ENCODE data around the gene RFT1. TPM values are rescaled to one million over a fixed set of nuclear protein-coding genes. Genes with fewer than 3 reads are reported as not detected.
"Not testable (repeated sequence)": the region's sequence is repeated elsewhere in the genome, so short reads cannot be mapped to it uniquely, and the experiment has no call there.

Gene RFT1
- total RNA-seq, 3 donors from 2014 or later, result 14.7 to 18.7 (median 15.2) TPM

DNA sequence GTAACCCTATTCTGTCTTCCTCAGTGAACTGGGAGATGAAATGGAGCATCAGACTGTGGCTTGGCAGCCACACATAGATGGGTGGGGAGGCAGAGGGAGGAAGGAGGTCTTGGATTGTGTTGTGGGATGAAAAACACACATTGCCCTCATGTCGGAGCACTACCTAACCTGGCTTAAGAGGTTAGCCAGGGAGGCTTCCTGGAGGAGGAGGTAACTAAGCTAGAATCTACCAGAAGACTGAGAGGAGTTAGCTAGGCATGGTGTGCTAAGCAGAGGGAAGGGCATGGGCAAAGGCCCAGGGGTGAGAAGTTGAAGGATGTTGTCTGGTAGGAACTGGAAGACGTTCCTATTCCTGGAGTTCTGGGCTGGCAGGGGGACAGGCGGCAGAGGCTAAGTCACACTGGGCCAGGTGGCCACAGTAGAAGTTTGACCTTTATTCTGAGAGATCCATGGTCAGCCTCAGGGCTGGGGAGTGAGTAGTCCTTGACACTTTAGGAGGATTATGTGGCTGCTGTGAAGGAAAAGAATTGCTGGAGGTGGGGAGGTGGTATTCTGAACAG, 23.1 kb upstream of the RFT1 start:
- intact Hi-C loops (cut with DNase I, micrococcal nuclease), result no loop called here
- H3K36me3 ChIP-seq (ENCODE audit: low read depth), result no peaks in the 10 kb centered on the region
- TF ChIP-seq CTCF (IDR thresholded peaks at IDR 0.05), result no peak
- peak in 1 of 3 donors; percentile 13 for DNase-seq
- H3K4me1 ChIP-seq (ENCODE audit: low read depth), result peaks cover 75% of the 10 kb centered on the region
- H3K9me3 ChIP-seq, result no peaks in the 10 kb centered on the region
- no peak overlapping the region for H3K4me3 ChIP-seq
- no peak for ATAC-seq

DNA sequence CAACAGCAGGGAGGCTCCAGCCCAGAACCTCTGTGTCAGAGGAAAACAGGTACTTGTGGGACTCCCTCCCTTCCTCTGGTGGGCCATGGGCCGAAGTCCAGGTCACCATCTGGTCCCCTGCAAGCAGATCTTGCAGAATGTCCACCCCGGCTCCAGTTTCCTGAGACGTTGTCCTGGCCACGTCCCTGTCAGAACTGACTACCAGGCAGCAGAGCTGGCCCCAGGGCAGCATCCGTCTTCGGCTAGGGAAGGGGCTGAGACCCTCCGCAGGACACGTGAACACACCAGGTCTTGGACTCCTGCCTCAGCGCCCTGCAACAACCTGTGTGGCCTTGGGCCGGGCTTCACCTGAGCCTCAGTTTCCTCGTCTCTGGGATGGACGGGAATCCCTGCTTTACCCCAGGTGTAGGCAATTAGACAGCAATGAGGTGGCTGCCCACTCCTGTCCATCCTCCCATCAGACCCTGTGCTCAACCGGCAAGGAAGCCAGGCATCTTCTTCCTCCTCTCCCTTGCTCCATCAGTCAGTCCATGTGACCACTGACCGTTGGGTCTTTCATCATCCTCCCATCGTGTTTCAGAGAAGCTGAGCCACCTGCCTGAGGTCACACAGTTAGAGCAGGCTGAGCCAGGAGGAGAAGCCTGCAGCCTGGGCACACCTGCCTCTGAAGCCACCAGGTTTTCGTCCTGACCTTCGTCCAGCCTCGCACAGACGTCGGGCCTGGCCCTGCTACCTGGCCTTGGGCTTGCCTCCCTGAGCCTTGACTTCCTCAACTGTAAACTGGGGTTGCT, 21.8 kb upstream of the RFT1 start:
- no peak for TF ChIP-seq CTCF (IDR thresholded peaks at IDR 0.05)
- Histone ChIP-seq H3K4me3 (no peak overlapping the region), H3K4me1 (ENCODE audit: low read depth) (peaks cover 76% of the 10 kb centered on the region), H3K36me3 (ENCODE audit: low read depth) (no peaks in the 10 kb centered on the region), H3K9me3 (no peaks in the 10 kb centered on the region)
- peak; percentile 2 for ATAC-seq
- intact Hi-C loops (cut with DNase I, micrococcal nuclease), result no loop called here
- peak in 2 of 3 donors; percentile 51 to 55 for DNase-seq

DNA sequence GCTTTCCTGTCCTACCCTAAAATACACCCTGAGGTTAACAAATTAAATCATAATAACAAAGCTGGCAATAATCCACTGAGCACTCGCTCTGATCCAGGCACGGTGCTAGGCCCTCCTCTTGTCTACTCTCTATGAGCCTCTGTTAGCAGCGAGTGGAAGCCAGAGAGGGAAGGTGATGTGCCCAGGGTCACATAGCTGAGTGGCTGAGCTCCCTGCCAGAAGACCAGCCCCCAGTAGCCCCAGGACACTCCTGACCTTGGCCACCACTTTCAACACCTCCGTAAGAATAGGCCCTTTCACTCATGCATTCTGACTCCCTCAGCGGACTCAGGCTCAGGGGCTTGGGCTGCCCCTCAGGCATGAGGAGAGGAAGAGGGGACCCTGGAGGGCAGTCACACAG, 21.2 kb upstream of the RFT1 start:
- Histone ChIP-seq H3K4me3 (no peak overlapping the region), H3K9me3 (no peaks in the 10 kb centered on the region), H3K36me3 (ENCODE audit: low read depth) (no peaks in the 10 kb centered on the region), H3K4me1 (ENCODE audit: low read depth) (peaks cover 76% of the 10 kb centered on the region)
- ATAC-seq, result no peak
- DNase-seq, result no peak
- intact Hi-C loops (cut with DNase I, micrococcal nuclease), result no loop called here
- TF ChIP-seq CTCF (IDR thresholded peaks at IDR 0.05), result no peak

GRCh38 chr3:53151086-53151438, 20.8 kb upstream of the RFT1 start:
- intact Hi-C loops (cut with DNase I, micrococcal nuclease); H3K4me3 ChIP-seq; H3K9me3 ChIP-seq; ATAC-seq; H3K36me3 ChIP-seq (ENCODE audit: low read depth): not testable (repeated sequence)
- H3K4me1 ChIP-seq (ENCODE audit: low read depth), result peaks cover 76% of the 10 kb centered on the region
- DNase-seq, result peak in 2 of 3 donors; percentile 24 to 31

DNA sequence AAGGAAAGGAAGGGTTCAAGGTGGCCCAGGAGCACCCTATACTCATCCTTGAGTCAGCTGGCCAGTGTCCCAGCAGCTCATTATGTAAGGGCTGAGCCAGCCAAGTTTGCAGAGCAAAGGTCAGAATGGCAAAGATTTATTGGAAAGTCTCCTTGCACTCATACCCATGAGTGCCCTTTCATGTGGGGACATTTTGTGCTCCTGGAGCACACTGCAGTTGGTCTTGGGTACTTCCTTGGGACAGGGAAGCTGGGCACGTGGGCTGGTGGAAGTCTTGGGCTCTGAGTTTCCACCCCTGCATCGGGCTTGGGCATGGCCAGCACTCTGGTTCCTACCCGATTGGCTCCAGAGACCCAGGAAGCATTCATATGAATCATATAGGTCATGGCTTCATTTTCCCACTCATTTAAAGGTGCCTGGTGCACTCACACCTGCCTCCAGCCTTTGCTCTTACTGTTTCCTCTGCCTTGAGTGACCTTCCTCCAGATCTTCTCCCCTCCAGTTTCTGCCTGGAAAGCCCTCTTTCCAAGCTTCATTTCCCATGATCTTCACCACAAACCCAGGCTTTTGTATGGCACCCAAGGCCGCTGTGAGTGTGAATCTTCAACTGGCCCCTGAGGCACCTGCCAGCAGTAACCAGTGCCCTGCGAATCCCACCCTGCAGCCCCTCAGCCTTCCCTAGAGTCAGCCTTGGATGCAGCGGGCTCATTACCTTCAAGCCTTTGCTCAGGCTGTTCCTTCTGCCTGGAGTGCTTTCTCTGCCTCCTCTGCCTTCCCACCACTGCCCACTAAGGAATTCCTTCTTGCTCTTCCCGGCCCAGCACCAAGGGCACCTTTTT, 20.2 kb upstream of the RFT1 start:
- no peaks in the 10 kb centered on the region for H3K9me3 ChIP-seq
- ATAC-seq (peak; percentile 73), DNase-seq (peak; percentile 77 to 89 (median 79))
- intact Hi-C loops (cut with DNase I, micrococcal nuclease), result no loop called here
- no peaks in the 10 kb centered on the region for H3K36me3 ChIP-seq (ENCODE audit: low read depth)
- H3K4me1 ChIP-seq (ENCODE audit: low read depth), result peaks cover 76% of the 10 kb centered on the region
- TF ChIP-seq CTCF (IDR thresholded peaks at IDR 0.05), result no peak
- no peak overlapping the region for H3K4me3 ChIP-seq

DNA sequence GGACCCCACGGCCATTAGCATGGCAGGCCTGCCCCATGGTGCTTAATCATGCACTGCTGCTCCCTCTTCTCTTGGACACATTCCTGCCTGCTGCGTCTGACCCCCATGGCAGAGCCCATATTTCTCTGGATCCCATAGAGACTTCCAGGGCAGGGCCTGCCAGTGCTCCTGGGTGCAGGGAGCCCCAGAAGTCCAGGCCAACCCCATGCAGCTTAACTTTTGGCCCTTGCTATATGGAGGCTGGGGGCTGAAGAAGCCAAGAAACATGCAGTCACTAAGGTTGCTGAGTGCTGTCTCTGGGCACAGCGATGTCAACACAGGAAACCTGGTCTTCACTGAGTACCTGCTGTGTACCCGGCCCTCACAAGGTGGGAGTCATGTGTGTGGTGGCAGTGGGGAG, 19.5 kb upstream of the RFT1 start:
- H3K36me3 ChIP-seq (ENCODE audit: low read depth), result no peaks in the 10 kb centered on the region

More for the DNA sequence above, 19.5 kb upstream of the RFT1 start:
- ATAC-seq (no peak), DNase-seq (peak in 2 of 3 donors; percentile 26 to 35)
- H3K4me3 ChIP-seq, result no peak overlapping the region
- intact Hi-C loops (cut with DNase I, micrococcal nuclease), result no loop called here
- TF ChIP-seq CTCF (IDR thresholded peaks at IDR 0.05), result no peak
- peaks cover 74% of the 10 kb centered on the region for H3K4me1 ChIP-seq (ENCODE audit: low read depth)
- no peaks in the 10 kb centered on the region for H3K9me3 ChIP-seq
